SW 1271 (cell line): ENCODE measurements around the gene MOXD1.

Experiments
- DNase-seq, 2 experiments: peaks; one replicate each; lab custom pipeline; 2025; lab: John Stamatoyannopoulos, UW

MOXD1 gene

DNA sequence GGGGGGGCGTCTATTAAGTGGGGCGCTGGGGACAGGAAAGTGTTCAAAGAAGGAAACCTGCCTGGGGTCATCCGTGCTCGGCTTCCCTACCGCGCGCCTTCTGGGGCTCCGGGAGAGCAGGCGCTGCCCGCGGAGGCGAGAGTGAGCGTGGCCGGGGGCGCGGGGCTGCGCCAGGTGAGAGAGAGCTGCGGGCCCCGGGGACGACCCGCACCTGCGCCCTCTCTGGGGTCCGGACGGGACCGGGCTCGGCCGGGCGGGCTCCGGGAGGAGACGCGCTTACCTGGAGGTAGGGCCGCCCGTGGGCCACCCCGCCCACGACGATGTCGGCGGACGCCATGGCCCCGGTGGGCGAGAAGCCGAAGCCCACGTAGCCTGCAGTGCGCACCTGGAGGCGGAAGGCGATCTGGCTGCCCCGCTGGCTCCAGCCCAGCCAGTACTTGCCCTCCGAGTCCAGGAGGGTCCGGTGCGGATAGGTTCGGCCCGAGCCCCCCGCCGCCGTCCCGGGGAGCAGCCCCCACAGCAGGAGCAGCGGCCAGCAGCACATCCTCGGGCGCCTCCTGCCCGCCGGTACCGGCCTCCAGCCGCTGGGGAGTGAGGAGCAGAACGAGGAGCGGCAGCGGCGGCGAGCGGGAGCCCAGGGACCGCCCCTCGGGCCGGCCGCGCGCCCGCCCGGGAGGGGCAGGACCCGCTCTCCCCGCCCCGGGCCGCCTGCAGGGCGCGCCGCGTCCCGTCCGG, at the start of gene MOXD1:
MOXD1 (minus strand) TSS at position 593 of the 735 bp plus-strand sequence; CDS start at position 544, 49 bp downstream.
- DNase-seq = no peak

DNA sequence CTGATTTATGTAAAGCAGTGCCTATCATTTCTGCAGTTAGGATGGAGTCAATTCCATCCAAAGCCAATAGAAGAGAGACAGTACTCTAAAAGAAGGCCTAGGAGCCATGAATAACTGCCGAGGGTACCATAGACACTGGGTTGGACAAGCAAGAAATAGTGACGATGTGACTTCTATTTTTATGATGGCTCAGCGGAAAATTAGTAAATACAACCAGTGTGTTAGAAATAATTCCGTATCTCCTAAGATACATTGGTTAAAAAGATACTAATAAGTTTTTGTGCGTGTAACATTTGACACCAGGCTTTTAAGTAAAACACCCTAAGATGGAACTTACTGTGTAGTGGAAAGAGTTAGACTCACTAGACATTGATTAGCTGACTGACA, 45.6 kb upstream of the MOXD1 start:
- DNase-seq = no peak

DNA sequence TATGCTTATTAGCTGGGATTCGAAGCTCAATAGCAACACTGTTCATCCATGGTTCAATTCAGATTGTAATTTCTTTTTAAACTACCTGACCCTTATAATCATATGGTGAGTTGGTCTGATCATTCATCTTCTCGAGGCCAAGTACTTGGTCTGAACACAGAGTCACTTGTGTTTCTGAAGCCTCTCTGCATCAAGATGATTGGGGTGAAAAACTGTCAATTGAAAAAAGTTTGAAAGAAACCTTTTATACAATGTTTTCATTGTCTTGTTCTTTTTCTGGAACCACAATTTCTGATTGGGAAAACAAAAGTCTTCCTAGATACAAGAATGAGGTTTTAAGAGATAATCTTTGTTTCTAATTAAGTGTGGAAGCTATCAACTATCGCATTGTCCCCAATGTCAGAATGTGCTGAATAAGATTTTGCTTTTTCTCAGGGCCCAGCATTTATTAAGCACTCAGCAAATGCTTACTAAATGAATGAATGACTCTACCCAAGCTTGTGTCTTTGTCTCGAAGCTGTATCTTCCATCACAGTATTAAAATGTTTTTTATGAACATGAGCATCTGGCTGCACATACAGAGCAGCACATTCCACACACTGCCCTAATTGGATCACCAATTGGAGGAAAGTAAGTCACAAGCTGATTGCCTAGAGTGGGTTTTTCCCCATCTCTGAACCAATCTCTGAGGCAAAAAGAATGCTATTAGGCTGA, 45.0 kb upstream of the MOXD1 start:
- no peak for DNase-seq

DNA sequence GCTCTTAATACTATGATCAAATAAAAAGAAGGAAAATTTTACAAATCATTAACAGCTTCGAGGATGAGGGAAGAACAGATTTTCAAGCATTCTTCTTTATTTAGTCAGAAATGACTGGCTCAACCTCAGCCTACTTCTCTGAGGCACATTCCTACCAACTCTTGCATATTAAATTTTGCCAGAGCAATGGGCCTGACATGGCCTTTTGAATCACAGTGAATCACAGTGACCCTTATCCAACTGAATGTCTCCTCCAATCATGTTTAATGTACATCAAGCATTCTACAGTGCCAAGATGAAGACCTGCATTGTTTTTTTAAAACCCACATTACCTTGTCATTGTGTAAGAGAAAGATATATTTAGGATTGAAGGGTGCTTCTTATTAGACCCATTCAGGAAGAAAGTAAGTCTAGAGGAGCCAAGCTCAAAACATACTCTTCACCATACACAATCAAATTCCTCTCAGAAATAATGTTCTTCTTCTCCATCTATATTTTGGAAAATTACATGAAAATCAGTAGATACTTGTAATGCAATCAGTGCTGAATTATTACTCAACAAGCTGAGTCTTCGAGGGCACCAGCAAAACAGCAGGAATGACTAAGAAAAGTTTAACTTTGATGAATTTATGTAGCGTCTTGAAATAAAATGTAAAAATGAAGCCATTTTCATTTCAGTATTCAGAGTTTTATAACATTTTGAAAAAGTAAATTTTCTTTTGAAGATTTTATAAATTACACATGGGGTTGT, 44.1 kb upstream of the MOXD1 start:
- peak in 1 of 2 experiments; percentile 8 for DNase-seq

DNA sequence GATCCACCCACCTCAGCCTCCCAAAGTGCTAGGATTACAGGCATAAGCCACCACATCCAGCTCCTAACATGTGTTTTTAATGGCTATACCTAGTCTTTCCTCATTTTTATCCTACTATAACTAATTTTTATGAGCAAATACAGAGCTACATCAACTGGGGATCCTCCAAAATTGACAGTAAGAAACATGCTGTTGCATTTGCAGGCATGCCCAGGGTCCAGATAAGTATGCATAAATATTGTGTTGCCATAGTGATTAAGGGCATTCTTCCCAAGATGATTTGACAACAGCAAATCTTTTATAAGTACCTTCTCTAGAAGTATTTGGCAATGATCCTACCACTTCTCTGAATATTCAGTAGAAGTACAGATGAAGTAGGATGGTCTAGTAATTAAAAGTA, 41.9 kb upstream of the MOXD1 start:
- no peak for DNase-seq

DNA sequence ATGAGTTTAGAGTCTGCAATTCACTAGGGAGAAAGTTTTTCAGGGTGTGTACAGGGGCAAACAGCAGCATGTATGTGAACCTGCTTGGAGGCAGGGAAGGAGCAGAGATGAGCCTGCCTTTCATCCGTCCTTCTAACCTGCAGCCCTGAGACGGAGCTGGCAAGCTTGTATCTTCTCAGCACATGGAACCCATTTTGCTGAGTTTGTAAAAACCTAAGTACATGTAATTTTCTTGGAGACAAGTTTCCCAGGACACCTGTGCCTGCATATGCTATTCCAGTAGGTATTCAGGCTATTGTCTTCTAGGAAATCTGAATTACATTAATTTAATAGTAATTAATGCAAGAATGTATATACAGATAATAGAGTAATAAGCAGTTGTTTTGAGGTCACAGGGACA, 28.8 kb upstream of the MOXD1 start:
- no peak for DNase-seq

DNA sequence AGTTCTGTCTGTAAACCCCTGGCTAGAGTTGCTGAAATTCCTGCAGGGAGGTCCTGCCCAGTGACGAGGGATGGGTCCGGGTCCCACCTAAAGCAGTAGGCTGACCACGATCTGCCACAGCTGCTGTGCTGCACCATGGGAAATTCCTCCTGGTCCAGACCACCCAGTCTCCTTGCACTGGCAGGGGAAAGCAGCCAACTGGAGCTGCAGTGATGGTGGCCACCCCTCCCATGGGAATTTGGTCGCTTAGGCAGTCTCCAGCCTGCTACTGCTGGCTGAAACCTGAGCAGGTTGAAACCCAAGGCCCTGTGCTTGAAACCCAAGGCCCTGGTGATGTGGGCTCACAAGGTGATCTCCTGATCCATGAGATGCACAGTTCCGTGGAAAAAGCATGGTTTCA, 23.9 kb upstream of the MOXD1 start:
- DNase-seq = no peak

DNA sequence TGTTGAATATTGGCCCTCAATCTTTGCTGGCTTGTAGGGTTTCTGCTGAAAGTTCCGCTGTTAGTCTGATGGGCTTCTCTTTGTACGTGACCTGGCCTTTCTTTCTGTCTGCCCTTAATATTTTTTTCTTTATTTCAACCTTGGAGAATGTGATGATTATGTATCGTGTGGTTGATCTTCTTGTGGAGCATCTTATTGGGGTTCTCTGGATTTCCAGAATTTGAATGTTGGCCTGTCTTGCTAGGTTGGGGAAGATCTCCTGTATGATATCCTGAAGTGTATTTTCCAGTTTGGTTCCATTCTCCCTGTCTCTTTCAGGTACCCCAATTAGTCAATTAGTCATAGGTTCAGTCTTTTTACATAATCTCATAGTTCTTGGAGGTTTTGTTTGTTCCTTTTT, 22.6 kb upstream of the MOXD1 start:
- DNase-seq = no peak

DNA sequence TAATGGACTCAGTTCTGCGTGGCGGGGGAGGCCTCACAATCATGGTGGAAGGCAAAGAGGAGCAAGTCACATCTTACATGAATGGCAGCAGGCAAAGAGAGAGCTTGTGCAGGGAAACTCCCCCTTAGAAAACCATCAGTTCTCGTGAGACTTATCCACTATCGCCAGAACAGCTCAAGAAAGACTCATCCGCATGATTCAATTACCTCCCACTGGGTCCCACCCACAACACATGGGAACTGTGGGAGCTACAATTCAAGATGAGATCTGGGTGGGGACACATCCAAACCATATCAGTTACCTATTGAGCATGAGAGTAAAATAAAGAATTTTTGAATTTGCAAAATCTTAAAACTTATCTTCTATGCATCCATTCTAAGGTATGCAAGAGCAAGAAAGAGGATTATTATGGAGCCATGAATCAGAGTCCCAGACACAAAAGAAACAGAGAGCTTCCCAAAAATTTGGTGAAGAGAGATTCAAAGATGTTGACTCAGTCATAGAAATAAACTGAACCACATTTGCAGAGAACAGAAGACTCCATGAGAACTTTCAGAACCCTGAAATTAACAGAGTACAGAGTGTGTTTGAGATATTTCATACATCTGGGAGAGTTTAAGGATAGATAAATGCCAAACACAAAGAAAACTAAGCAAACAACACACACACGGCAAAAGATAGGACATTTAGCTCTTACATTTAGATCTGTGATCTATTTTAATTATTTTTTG, 17.1 kb upstream of the MOXD1 start:
- DNase-seq = no peak

DNA sequence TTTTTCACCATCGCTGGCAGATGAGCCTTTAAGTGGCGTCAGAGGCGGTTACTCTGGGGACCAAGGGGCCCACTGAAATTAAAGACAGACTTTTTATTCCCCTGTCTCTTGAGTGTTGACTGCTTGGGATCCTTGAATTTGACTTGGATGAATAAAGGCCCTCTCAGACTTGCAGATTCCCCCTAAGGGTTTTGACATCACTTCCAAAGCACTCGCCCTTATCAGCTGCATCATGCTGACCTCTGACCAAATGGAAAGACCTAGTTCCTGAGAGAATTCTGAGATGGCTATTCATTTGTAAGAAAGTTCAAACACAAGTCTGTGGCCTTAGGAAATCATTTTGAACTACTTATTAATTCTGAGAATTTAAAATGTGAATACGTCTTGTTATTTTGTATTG, 13.5 kb upstream of the MOXD1 start:
- no peak for DNase-seq

DNA sequence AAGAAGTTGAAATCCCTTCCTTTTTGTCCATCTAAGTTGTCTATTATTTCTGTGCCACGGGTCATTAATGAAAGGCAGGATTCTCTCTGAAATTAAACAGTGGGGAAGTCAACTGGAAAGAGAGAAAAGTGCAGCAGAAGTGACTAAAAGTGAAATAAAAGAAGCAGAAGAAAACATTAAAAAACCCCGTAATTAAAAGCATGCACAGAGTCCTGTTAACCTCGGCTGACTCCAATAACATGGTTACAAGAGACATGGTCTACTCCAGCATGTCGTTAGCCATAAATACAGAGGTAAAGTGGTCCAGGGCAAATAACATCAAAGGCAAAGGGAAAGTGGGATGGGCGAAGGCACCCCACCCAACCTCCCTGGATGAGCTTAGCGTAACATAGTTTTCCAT, 13.0 kb upstream of the MOXD1 start:
- DNase-seq = no peak

DNA sequence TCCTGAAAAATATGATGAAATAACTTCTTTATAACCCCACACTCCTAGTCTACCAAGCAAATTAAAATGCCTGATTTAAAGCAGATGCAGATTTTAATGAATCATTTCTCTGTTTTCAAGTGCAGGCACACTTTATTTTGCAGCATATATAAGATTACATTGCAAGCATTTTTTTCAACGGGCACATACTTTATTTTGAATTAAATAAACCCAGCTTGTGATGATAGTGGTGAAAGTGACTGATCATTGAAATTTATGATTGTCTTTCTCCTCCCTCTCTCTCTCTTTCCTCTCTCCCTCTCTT, 12.2 kb upstream of the MOXD1 start:
- DNase-seq = no peak

DNA sequence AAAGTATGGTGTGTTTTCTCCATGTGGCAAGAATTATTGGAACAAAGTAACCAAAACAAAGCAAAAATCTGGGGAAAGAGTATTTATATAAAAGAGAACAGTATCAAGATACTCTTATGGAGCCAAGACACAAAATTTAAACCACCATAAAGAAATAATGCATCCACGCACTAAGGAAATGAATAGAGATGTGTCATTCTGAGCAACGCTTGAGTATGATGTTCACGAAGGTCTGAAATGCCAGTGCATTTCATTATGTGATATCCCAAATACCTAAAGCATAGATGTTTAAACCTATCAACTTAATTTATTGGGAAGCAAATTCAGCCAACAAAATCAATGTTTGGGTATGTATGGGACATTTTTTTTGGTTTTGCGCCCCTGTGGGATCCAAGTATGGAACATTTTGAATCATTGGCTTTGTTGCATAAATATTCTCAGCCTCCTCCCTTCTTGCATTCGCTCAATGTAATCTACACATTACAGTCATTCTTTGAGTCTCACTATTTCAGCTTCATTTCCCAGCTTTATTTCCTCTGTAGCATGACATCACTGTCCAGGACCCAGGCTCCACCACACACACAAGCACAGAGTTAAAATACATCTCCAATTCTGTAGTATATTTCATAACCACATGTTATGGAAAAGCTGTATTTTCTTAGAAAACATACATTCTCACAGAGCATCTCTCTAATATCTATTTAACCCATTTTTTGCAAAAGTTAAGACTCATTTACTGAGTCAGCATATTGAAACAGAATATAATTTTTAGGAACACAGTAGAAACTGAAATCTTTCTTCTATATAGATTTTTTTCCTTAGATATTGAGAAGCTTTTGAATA, 11.6 kb upstream of the MOXD1 start:
- DNase-seq = no peak

DNA sequence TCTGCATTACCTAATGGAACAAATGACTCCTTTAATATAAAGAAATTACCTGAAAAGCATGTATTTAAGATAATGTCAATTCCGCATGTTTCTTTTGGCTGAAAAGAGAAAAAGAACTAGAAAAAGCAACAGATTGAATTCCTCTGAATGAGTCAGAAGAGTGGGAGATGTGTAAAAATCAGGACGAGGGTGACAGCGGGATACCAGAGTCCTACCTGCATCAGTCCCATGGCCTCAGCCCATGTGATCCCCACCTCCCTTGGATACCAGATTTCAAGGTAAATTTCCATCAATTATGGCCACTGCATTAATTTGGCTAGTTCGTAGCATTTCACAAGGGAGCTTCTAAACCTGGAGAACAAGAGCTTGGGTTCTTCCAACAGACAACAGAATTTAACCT, 10.0 kb upstream of the MOXD1 start:
- no peak for DNase-seq

DNA sequence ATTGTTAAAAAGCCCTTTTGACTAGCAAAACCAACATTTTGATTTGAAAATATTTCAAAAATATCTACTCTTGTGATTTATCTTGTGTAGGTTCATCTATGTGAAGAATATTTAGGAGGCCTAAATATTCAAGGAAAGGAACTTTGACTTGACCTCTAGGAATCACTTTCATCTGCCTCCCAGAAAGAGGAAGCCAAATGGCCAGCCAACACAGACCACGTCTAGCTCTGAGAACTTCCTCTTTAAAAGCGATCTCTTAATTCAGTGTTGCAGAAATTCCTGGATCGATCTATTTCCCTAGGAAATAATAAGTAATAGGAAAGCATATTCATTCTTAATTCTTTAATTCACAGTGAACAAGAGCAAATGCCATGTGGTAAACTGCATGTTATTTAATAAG, 9.6 kb upstream of the MOXD1 start:
- DNase-seq = no peak

DNA sequence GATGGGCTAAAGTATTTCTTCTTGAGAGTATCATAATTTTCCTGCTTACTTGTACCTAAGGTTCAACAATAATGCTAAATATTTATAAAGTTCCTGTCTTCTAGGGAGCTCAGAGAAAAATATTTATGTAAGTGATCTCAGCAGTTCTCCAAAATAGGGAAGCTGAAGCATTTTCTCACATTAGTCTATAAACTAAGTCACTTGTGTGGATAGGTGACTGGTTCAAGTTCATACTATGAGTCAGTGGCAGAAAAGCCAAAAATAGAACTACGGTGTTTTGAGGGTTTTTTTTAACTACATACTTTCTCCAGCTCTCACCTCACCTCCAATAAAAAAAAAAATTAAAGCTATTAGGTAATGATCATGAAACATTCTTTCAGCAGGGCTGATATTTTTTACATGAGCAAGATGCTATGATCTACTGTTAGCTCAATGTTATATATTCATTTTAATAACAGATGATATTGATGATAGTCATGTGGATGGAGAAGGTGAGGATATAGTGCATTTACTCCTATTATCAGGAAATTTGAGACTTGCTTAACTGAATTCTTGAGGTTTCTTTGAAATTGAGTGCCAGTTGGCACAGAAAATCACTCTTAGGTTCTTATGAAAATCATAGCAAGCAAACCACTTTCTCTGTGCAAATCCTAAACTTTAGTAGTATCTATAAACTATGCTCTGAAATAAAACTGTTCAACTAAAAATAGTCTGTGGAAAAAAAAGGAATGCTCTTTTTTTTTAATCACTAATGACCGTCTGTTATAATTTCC, 4.1 kb upstream of the MOXD1 start:
- DNase-seq = no peak

DNA sequence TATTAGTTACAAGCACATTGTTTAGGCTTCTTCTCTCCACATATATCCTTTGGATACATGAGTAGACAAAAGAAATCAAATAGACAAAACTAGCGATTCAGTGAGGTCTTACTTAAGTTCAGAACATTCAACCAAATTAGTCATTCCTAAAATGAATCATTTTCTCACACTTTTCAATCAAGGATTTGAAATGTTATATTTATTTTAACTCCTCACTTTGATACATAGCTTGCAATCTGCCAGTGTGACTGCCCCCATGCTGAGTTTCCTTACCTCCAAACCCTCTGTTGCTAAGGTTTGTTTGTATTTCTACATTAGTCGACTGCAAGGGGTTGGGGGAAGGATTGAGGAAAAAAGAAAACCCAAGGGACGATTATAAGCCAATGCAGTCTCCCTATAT, 3.5 kb upstream of the MOXD1 start:
- DNase-seq = no peak

DNA sequence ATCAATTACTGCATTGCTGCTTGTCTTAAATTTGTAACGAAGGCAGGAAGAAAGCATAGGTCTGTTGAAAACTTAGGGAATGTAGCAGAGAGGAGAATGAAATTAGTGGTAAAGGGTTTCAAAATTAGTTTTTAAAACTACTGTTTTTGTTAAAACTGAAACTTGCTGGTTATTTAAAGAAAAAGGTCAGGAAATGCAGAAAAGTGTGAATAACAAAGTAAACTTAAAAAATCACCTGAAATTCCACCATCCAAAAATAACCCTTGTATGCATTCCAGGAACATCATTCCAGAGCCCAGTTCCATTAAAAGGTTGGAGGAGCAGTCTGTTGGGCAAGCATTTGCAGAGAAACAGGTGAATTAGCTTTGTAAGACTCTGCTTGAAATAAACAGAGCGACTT, 3.1 kb upstream of the MOXD1 start:
- no peak for DNase-seq

DNA sequence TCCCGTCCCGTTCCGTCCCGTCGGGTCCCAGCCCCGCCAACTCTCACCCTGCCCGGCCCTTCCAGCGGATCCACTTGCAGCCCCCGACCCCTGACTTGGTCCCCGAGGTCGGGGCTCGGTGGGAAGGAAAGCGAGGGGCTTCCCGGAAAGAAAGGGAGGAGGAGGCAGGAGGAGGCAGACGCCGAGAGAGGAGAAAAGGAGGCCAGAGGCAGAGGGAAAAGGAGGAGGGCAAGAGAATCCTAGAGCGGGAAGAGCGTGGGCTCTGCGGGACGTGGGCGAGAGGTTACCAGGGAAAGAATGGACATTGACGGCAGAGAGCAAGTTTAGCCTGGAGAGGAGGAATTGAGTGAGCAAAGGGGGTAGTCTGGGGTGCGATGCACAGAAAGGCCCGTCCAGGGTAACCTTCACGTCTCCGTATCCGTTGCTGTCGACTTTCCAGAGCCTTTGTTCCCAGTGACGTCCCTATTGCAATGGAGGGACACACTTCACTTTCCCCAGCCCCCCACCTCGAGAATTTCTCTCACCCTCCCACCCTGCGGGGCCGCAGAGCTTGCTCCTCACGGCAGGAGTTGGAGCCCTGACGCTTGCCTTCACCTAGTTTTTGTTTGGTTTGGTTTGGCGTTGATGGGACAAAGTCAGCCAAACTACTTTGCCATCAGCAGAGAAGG, 477 bp upstream of the MOXD1 start:
- no peak for DNase-seq

DNA sequence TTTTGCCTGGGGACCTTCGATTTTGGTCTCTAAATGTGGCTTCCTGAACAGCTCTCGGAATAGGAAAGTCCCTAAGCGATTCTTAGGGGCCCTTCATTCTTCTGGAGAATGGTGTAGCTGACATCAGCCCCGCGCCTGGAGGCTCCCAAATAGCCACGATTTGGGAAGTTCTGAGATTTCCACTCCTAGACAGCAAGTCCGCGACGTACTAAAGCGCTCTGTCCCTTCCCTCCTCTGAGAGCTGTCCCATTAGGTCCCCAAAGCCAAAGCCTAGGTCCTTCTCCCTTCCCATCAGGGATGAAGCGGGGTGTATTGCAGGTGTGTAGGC, 756 bp downstream of the MOXD1 start:
- DNase-seq = no peak
